Thoracic aorta (tissue), 2 donors: ENCODE data around the gene BCL7B. TPM values are rescaled to one million over a fixed set of nuclear protein-coding genes. Genes with fewer than 3 reads are reported as not detected.
A peak's percentile ranks its signal among the peaks of the same experiment; 100 is the strongest.
"Not testable (repeated sequence)": the region's sequence is repeated elsewhere in the genome, so short reads cannot be mapped to it uniquely, and the experiment has no call there.

Experiments used
- ATAC-seq: fragments of 150-250 bp; one replicate; pipeline ENCODE4 v1.8.0; 2017; ENCODE audit warnings: low read depth; ENCODE audit not compliant: insufficient number of reproducible peaks, low FRiP score
- DNase-seq: peaks from one replicate; pipeline ENCODE4 v3.0.0-alpha.2; 2020; ENCODE audit warnings: low spot score
- H3K27ac ChIP-seq, 2 donors: fragments of 200-600 bp; sonication (generic); 1 replicate in 1 of 2; 2 replicates in 1 of 2; pipeline ENCODE4 v1.5.1; 2016; ENCODE audit warnings: mild to moderate bottlenecking in 2 of 2, moderate library complexity in 2 of 2
- H3K27me3 ChIP-seq: fragments of 200-600 bp; sonication (generic); replicated peaks from 2 replicates; pipeline ENCODE4 v1.6.0; 2016; ENCODE audit warnings: mild to moderate bottlenecking; ENCODE audit not compliant: insufficient read depth
- H3K36me3 ChIP-seq: fragments of 200-600 bp; sonication (generic); one replicate; pipeline ENCODE4 v1.5.1; 2016
- H3K4me1 ChIP-seq, 2 donors: fragments of 200-600 bp; sonication (generic); 1 replicate in 1 of 2; 2 replicates in 1 of 2; pipeline versions ENCODE4 v1.5.1 to v1.6.0; 2016; ENCODE audit warnings: low read depth in 2 of 2, mild to moderate bottlenecking in 1 of 2; ENCODE audit not compliant: control insufficient read depth in 1 of 2
- H3K4me3 ChIP-seq: fragments of 200-600 bp; sonication (generic); 2 replicates; pipeline ENCODE4 v1.5.1; 2016; ENCODE audit warnings: mild to moderate bottlenecking
- H3K9me3 ChIP-seq: fragments of 200-600 bp; sonication (generic); 2 replicates; pipeline ENCODE4 v1.5.1; 2016
- CTCF ChIP-seq: fragments of 200-600 bp; sonication (generic); IDR thresholded peaks from one replicate; pipeline ENCODE4 v1.5.1; 2019; ENCODE audit warnings: antibody characterized with exemption
- total RNA-seq, 2 donors: library from RNA; depleted of rRNA; stranded (reverse); fragments of >200 nt; gene quantifications; one replicate each; pipeline versions ENCODE4 v1.1.0 to v1.2.3, GENCODE V29; 2016

BCL7B gene
- total RNA-seq, 2 donors from 2014 or later: 99.8 to 129 TPM

GRCh38 chr7:73555411-73555982, 2.0 kb downstream of the BCL7B start:
- Histone ChIP-seq H3K27me3 (no peaks in the 10 kb centered on the region), H3K27ac (no peak overlapping the region), H3K36me3 (peaks cover 18% of the 10 kb centered on the region), H3K9me3 (no peaks in the 10 kb centered on the region), H3K4me3 (peak overlapping the region; percentile 84), H3K4me1 (peaks cover 19% of the 10 kb centered on the region in 2 donors)
- ATAC-seq (no peak), DNase-seq (no peak)
- no peak for TF ChIP-seq CTCF

- H3K4me1 ChIP-seq, H3K27me3 ChIP-seq, ATAC-seq, H3K27ac ChIP-seq, H3K4me3 ChIP-seq, H3K9me3 ChIP-seq, DNase-seq: not testable (repeated sequence)
- H3K36me3 ChIP-seq: peaks cover 25% of the 10 kb centered on the region
These were observed 7.4 kb downstream of the BCL7B start for GRCh38 chr7:73550093-73550492.

GRCh38 chr7:73549176-73549575, 8.3 kb downstream of the BCL7B start:
- H3K27ac ChIP-seq: no peak overlapping the region
- H3K36me3 ChIP-seq: peaks cover 25% of the 10 kb centered on the region
- H3K4me3 ChIP-seq: no peak overlapping the region
- no peaks in the 10 kb centered on the region for H3K9me3 ChIP-seq
- H3K27me3 ChIP-seq: no peaks in the 10 kb centered on the region
- ATAC-seq: no peak
- H3K4me1 ChIP-seq: no peaks in the 10 kb centered on the region
- no peak for TF ChIP-seq CTCF
- DNase-seq: no peak

- ATAC-seq: no peak
- Histone ChIP-seq H3K27me3 (no peaks in the 10 kb centered on the region), H3K9me3 (no peaks in the 10 kb centered on the region), H3K4me3 (no peak overlapping the region), H3K4me1 (no peaks in the 10 kb centered on the region), H3K36me3 (peaks cover 28% of the 10 kb centered on the region), H3K27ac (no peak overlapping the region)
- no peak for TF ChIP-seq CTCF
- DNase-seq: no peak
These were observed 9.6 kb downstream of the BCL7B start for GRCh38 chr7:73547841-73548240.

- Histone ChIP-seq H3K4me1 (no peaks in the 10 kb centered on the region), H3K9me3 (no peaks in the 10 kb centered on the region), H3K27me3 (no peaks in the 10 kb centered on the region), H3K36me3 (peaks cover 37% of the 10 kb centered on the region), H3K4me3 (no peak overlapping the region), H3K27ac (no peak overlapping the region)
- no peak for TF ChIP-seq CTCF
- DNase-seq (no peak), ATAC-seq (no peak)
These were observed 12.8 kb downstream of the BCL7B start for GRCh38 chr7:73544678-73545077.

- Histone ChIP-seq H3K27ac (no peak overlapping the region), H3K36me3 (peaks cover 60% of the 10 kb centered on the region)
- DNase-seq: no peak
These were observed 15.8 kb downstream of the BCL7B start for GRCh38 chr7:73541722-73542121.

More at GRCh38 chr7:73541722-73542121, 15.8 kb downstream of the BCL7B start:
- no peak for TF ChIP-seq CTCF
- ATAC-seq: no peak
- no peaks in the 10 kb centered on the region for H3K9me3 ChIP-seq
- no peaks in the 10 kb centered on the region for H3K27me3 ChIP-seq
- H3K4me3 ChIP-seq: no peak overlapping the region
- H3K4me1 ChIP-seq: no peaks in the 10 kb centered on the region
